Uterus (tissue), 2 donors: ENCODE data around the gene CR1.
"Not testable (repeated sequence)": the region's sequence is repeated elsewhere in the genome, so short reads cannot be mapped to it uniquely, and the experiment has no call there.

Source experiments
- POLR2A ChIP-seq, 2 donors: fragments of 450-650 bp; IDR thresholded peaks; one replicate each; pipeline ENCODE4 v1.6.1; 2016; ENCODE audit warnings: antibody characterized with exemption in 2 of 2, mild to moderate bottlenecking in 1 of 2, moderate library complexity in 1 of 2
- TF ChIP-seq, protein P1 (sequence below), 4 experiments: fragments of 200-600 bp in 2 of 4; fragments of 450-650 bp in 2 of 4; sonication (generic) in 2 of 4; IDR thresholded peaks; one replicate each; pipeline ENCODE4 v1.5.1; 2016 to 2019; ENCODE audit warnings: antibody characterized with exemption in 4 of 4, mild to moderate bottlenecking in 2 of 4, moderate library complexity in 1 of 4

DNA sequence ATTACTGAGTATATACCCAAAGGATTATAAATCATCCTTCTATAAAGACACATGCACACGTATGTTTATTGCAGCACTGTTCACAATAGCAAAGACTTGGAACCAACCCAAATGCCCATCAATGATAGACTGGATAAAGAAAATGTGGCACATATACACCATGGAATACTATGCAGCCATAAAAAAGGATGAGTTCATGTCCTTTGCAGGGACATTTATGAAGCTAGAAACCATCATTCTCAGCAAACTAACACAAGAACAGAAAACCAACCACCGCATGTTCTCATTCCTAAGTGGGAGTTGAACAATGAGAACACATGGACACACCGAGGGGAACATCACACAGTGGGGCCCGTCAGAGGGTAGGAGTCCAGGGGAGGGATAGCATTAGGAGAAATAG lies 98.1 kb downstream of the CR1 start:
- TF ChIP-seq, protein P1, sequence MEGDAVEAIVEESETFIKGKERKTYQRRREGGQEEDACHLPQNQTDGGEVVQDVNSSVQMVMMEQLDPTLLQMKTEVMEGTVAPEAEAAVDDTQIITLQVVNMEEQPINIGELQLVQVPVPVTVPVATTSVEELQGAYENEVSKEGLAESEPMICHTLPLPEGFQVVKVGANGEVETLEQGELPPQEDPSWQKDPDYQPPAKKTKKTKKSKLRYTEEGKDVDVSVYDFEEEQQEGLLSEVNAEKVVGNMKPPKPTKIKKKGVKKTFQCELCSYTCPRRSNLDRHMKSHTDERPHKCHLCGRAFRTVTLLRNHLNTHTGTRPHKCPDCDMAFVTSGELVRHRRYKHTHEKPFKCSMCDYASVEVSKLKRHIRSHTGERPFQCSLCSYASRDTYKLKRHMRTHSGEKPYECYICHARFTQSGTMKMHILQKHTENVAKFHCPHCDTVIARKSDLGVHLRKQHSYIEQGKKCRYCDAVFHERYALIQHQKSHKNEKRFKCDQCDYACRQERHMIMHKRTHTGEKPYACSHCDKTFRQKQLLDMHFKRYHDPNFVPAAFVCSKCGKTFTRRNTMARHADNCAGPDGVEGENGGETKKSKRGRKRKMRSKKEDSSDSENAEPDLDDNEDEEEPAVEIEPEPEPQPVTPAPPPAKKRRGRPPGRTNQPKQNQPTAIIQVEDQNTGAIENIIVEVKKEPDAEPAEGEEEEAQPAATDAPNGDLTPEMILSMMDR (IDR thresholded peaks at IDR 0.05): not testable (repeated sequence)
- TF ChIP-seq POLR2A (IDR thresholded peaks at IDR 0.05): not testable (repeated sequence)
